HFF-Myc (cell line): ENCODE data around the gene PREX1.

Source experiments
- DNase-seq: peaks from one replicate; pipeline ENCODE4 v3.0.0-alpha.2; 2011; ENCODE audit warnings: low read depth; ENCODE audit errors: extremely low read depth
- H3K4me3 ChIP-seq: replicated peaks from 2 replicates; pipeline ENCODE4 v1.5.1; 2011; ENCODE audit warnings: low read depth, mild to moderate bottlenecking, control low read depth, low read length
- TF ChIP-seq, protein P1 (sequence below): IDR thresholded peaks from 2 replicates; pipeline ENCODE4 v1.5.1; 2012; ENCODE audit warnings: mild to moderate bottlenecking, low read depth, low read length, control low read depth; ENCODE audit errors: missing control alignments

Gene PREX1

DNA sequence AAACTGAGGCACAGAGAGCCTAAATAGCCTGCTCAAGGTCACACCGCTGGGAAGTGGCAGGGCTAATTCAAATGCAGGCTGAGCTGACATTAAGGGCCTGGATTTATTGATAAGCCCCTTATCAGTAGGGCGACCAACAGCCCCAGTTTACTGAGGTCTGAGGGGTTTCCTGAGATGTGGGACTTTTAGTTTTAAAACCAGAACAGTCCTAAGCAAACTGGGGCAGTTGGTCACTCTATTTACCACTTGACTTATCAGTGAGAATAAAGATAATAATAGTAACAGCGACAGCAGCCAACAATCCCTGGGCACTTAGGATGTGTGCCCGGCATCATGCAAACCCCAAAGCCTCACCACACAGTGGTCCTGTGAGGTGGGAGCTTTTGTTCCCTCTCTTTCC, 27.6 kb downstream of the PREX1 start:
- DNase-seq, result no peak
- H3K4me3 ChIP-seq, result no peak overlapping the region
- TF ChIP-seq, protein P1, sequence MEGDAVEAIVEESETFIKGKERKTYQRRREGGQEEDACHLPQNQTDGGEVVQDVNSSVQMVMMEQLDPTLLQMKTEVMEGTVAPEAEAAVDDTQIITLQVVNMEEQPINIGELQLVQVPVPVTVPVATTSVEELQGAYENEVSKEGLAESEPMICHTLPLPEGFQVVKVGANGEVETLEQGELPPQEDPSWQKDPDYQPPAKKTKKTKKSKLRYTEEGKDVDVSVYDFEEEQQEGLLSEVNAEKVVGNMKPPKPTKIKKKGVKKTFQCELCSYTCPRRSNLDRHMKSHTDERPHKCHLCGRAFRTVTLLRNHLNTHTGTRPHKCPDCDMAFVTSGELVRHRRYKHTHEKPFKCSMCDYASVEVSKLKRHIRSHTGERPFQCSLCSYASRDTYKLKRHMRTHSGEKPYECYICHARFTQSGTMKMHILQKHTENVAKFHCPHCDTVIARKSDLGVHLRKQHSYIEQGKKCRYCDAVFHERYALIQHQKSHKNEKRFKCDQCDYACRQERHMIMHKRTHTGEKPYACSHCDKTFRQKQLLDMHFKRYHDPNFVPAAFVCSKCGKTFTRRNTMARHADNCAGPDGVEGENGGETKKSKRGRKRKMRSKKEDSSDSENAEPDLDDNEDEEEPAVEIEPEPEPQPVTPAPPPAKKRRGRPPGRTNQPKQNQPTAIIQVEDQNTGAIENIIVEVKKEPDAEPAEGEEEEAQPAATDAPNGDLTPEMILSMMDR, result no peak

GRCh38 chr20:48799328-48800105, 28.3 kb downstream of the PREX1 start:
- TF ChIP-seq, protein P1, result no peak
- no peak overlapping the region for H3K4me3 ChIP-seq
- DNase-seq, result no peak

DNA sequence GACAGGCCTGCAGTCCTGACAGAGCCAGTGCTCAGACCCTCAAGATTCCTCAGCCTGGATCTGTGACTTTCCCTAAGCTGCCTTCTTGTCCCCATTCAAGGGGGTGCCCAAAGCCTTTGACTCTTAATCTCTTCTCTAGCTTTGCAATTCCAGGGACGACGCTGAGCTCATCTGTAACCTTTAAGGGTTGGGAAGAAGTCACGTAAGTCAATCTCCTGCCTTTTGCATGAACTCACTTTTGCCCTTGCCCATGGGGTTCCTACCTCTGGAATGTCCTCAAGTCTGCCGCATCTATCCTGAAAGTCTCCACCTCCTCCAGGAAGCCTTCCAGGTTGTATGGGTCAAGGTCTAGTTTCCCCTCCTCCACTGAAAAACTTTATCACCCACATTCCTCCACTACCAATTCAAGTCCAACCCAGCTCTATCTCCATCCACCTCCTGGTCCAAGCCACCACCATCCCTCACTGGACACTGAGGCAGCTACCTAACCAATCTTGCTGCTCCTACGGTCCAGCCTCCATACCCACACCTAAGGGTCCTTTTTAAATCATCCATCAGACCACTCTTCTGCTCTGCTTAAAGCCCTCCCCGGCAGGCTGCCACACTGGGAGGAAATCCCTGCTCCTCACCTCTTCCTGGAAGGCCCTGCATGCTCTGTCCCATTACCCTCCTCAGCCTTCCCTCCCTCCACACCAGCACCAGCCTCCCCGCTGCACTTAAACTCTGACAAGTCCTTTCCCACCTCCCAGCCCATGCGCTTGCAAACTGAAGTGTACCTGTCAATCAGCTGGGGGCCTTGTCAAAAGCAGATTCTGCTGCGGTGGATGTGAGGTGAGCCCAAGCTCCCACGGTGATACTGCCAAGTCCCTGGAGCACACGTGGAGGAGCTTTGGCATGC, 29.7 kb downstream of the PREX1 start:
- no peak overlapping the region for H3K4me3 ChIP-seq
- TF ChIP-seq, protein P1, result no peak
- DNase-seq, result no peak

DNA sequence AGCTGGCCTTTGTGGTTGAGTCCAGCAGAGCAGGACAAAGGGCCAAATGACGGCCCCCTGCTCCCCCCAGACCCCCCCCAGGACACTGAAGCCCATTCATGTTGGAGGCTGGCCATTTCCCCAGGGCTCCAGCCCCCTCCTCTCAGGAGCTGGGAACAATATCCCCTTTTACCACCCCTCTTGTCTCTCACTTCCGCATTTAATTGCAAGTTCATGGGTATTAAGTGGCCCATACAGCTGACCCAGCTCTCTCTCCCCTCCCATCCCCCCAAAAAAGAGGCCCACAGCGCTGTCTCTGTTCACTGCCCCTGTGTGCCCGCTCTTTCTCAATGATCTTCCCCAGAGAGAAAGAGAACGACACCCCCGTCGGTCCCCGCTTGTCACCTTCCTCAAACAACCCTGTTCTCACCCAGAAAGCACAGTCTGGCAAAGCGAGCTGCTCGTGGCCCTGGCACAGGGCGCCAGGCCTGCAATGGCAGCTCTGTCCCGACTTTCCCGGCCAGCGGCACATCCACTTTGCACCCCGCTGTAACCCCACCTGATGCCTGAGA, 30.4 kb downstream of the PREX1 start:
- no peak for DNase-seq
- H3K4me3 ChIP-seq, result no peak overlapping the region
- TF ChIP-seq, protein P1, result no peak

- DNase-seq, result no peak
- no peak overlapping the region for H3K4me3 ChIP-seq
- TF ChIP-seq, protein P1, result no peak
Measured at GRCh38 chr20:48795732-48796131, 32.1 kb downstream of the PREX1 start.

DNA sequence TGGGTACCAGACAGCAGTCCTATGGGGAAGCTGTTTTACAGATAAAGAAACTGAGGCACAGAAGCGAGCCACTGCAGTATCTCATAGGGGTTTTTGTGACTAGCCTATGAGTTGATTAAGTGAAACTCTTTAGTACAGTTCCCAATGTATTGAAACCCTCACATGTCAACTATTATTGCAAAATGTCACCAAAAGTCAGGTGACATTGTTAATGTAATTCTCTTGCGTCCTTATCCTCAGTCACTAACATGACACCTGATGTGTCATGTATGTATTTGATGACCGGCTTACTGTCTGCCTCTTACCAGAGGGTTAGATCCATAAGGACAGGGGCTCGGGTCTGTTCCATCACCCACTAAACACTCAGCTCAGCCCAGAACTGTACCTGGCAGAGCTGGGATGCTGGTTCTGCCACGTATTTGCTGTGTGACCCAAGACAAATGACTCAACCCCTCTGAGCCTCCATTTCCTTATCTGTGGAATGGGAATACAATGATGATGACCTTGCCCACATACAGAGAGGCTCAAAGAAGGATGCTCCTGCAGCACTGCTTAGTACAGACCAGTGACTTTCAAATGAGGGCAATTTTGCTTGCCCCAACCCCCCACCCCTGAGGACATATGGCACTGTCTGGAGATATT, 32.9 kb downstream of the PREX1 start:
- no peak overlapping the region for H3K4me3 ChIP-seq
- DNase-seq, result no peak
- TF ChIP-seq, protein P1, result no peak
